Measurements from ENCODE around the gene C3orf49.
A peak's percentile ranks its signal among the peaks of the same experiment; 100 is the strongest.

The C3orf49 gene

GRCh38 chr3:63861306-63861705, 42.2 kb downstream of the C3orf49 start:
- intact Hi-C loops (cut with micrococcal nuclease), result loop anchor here (5.0 kb wide), 1 partner anchor 131 kb away; no protein-coding TSS in a partner anchor
- H3K9me3 Mint-ChIP-seq, result no peaks in the 10 kb centered on the region
- H3K4me3 Mint-ChIP-seq, result no peak overlapping the region
- peaks cover 49% of the 10 kb centered on the region for H3K4me1 Mint-ChIP-seq (ENCODE audit: low read depth)
- H3K36me3 Mint-ChIP-seq (ENCODE audit: low read depth), result peaks cover 15% of the 10 kb centered on the region
- H3K27me3 Mint-ChIP-seq, result no peaks in the 10 kb centered on the region
- H3K27ac Mint-ChIP-seq, result no peak overlapping the region

GRCh38 chr3:63862804-63863149, 43.7 kb downstream of the C3orf49 start:
- H3K9me3 Mint-ChIP-seq, result no peaks in the 10 kb centered on the region
- intact Hi-C loops (cut with micrococcal nuclease), result loop anchor here (1.0 to 5.0 kb wide), 2 partner anchors 130 to 161 kb away; partner anchors contain the start of gene PSMD6
- H3K4me1 Mint-ChIP-seq (ENCODE audit: low read depth), result peaks cover 54% of the 10 kb centered on the region
- peak overlapping the region; percentile 94 for H3K4me3 Mint-ChIP-seq
- H3K27ac Mint-ChIP-seq, result peak overlapping the region; percentile 95
- H3K36me3 Mint-ChIP-seq (ENCODE audit: low read depth), result peaks cover 27% of the 10 kb centered on the region
- no peaks in the 10 kb centered on the region for H3K27me3 Mint-ChIP-seq

GRCh38 chr3:63863150-63864007, 44.3 kb downstream of the C3orf49 start, which contains the start of the genes ATXN7 and THOC7:
Gene ATXN7 (plus strand): TSS chr3:63863867. CDS start chr3:63912599, 48,732 bp downstream.
Gene THOC7 (minus strand): TSS chr3:63863805. CDS start chr3:63863790, 15 bp downstream.
- intact Hi-C loops (cut with micrococcal nuclease), result loop anchor here (1.0 to 5.0 kb wide), 3 partner anchors 49 to 160 kb away; partner anchors contain the start of genes PSMD6 and SCAANT1
- peak within 1 kb of the TSS; percentile 95 for H3K27ac Mint-ChIP-seq
- no peaks in the 10 kb centered on the region for H3K9me3 Mint-ChIP-seq
- no peaks in the 10 kb centered on the region for H3K27me3 Mint-ChIP-seq
- H3K4me3 Mint-ChIP-seq, result peak within 1 kb of the TSS; percentile 94
- peaks cover 54% of the 10 kb centered on the region for H3K4me1 Mint-ChIP-seq (ENCODE audit: low read depth)
- peaks cover 27% of the 10 kb centered on the region for H3K36me3 Mint-ChIP-seq (ENCODE audit: low read depth)

- H3K27me3 Mint-ChIP-seq, result no peaks in the 10 kb centered on the region
- peaks cover 27% of the 10 kb centered on the region for H3K36me3 Mint-ChIP-seq (ENCODE audit: low read depth)
- no peaks in the 10 kb centered on the region for H3K9me3 Mint-ChIP-seq
- H3K27ac Mint-ChIP-seq, result peak overlapping the region; percentile 90
- H3K4me1 Mint-ChIP-seq (ENCODE audit: low read depth), result peaks cover 49% of the 10 kb centered on the region
- H3K4me3 Mint-ChIP-seq, result peak overlapping the region; percentile 84
- intact Hi-C loops (cut with micrococcal nuclease), result loop anchor here (1.0 to 5.0 kb wide), 2 partner anchors 48 to 128 kb away; partner anchors contain the start of gene SCAANT1
These were observed 45.2 kb downstream of the C3orf49 start for GRCh38 chr3:63864008-63864964.

- H3K9me3 Mint-ChIP-seq, result no peaks in the 10 kb centered on the region
- intact Hi-C loops (cut with micrococcal nuclease), result loop anchor here (1.0 to 5.0 kb wide), 2 partner anchors 47 to 127 kb away; partner anchors contain the start of gene SCAANT1
- peaks cover 45% of the 10 kb centered on the region for H3K4me1 Mint-ChIP-seq (ENCODE audit: low read depth)
- H3K36me3 Mint-ChIP-seq (ENCODE audit: low read depth), result peaks cover 27% of the 10 kb centered on the region
- H3K27me3 Mint-ChIP-seq, result no peaks in the 10 kb centered on the region
- H3K27ac Mint-ChIP-seq, result peak overlapping the region; percentile 90
- peak overlapping the region; percentile 84 for H3K4me3 Mint-ChIP-seq
These were observed 45.8 kb downstream of the C3orf49 start for GRCh38 chr3:63864965-63865327.

GRCh38 chr3:63867225-63867624, 48.1 kb downstream of the C3orf49 start:
- no peaks in the 10 kb centered on the region for H3K9me3 Mint-ChIP-seq
- intact Hi-C loops (cut with micrococcal nuclease), result no loop called here
- H3K36me3 Mint-ChIP-seq (ENCODE audit: low read depth), result peaks cover 27% of the 10 kb centered on the region
- peaks cover 33% of the 10 kb centered on the region for H3K4me1 Mint-ChIP-seq (ENCODE audit: low read depth)
- no peak overlapping the region for H3K27ac Mint-ChIP-seq
- no peak overlapping the region for H3K4me3 Mint-ChIP-seq
- H3K27me3 Mint-ChIP-seq, result no peaks in the 10 kb centered on the region

GRCh38 chr3:63869940-63870614, 51.0 kb downstream of the C3orf49 start:
- no peak overlapping the region for H3K4me3 Mint-ChIP-seq
- H3K4me1 Mint-ChIP-seq (ENCODE audit: low read depth), result peaks cover 26% of the 10 kb centered on the region
- H3K27me3 Mint-ChIP-seq, result no peaks in the 10 kb centered on the region
- intact Hi-C loops (cut with micrococcal nuclease), result no loop called here
- H3K27ac Mint-ChIP-seq, result no peak overlapping the region
- peaks cover 14% of the 10 kb centered on the region for H3K36me3 Mint-ChIP-seq (ENCODE audit: low read depth)
- no peaks in the 10 kb centered on the region for H3K9me3 Mint-ChIP-seq

GRCh38 chr3:63870615-63871005, 51.5 kb downstream of the C3orf49 start:
- Mint-ChIP-seq H3K4me3 (no peak overlapping the region), H3K4me1 (ENCODE audit: low read depth) (peaks cover 26% of the 10 kb centered on the region), H3K27me3 (no peaks in the 10 kb centered on the region), H3K9me3 (no peaks in the 10 kb centered on the region), H3K36me3 (ENCODE audit: low read depth) (peaks cover 14% of the 10 kb centered on the region), H3K27ac (no peak overlapping the region)
- intact Hi-C loops (cut with micrococcal nuclease), result no loop called here

GRCh38 chr3:63872135-63872924, 53.2 kb downstream of the C3orf49 start:
- Mint-ChIP-seq H3K27me3 (no peaks in the 10 kb centered on the region), H3K27ac (no peak overlapping the region), H3K36me3 (ENCODE audit: low read depth) (peaks cover 2% of the 10 kb centered on the region), H3K4me3 (no peak overlapping the region), H3K4me1 (ENCODE audit: low read depth) (peaks cover 22% of the 10 kb centered on the region), H3K9me3 (no peaks in the 10 kb centered on the region)
- intact Hi-C loops (cut with micrococcal nuclease), result no loop called here

- Mint-ChIP-seq H3K9me3 (no peaks in the 10 kb centered on the region), H3K27me3 (no peaks in the 10 kb centered on the region), H3K36me3 (ENCODE audit: low read depth) (no peaks in the 10 kb centered on the region), H3K4me1 (ENCODE audit: low read depth) (peaks cover 22% of the 10 kb centered on the region), H3K27ac (no peak overlapping the region), H3K4me3 (no peak overlapping the region)
- intact Hi-C loops (cut with micrococcal nuclease), result no loop called here
These were observed 55.7 kb downstream of the C3orf49 start for GRCh38 chr3:63874769-63875168.

- Mint-ChIP-seq H3K27me3 (no peaks in the 10 kb centered on the region), H3K36me3 (ENCODE audit: low read depth) (no peaks in the 10 kb centered on the region), H3K4me3 (no peak overlapping the region), H3K27ac (no peak overlapping the region), H3K9me3 (no peaks in the 10 kb centered on the region), H3K4me1 (ENCODE audit: low read depth) (peaks cover 23% of the 10 kb centered on the region)
- intact Hi-C loops (cut with micrococcal nuclease), result no loop called here
These were observed 56.4 kb downstream of the C3orf49 start for GRCh38 chr3:63875510-63875909.

GRCh38 chr3:63876260-63876659, 57.2 kb downstream of the C3orf49 start:
- H3K27ac Mint-ChIP-seq, result no peak overlapping the region
- no peak overlapping the region for H3K4me3 Mint-ChIP-seq
- intact Hi-C loops (cut with micrococcal nuclease), result no loop called here
- H3K36me3 Mint-ChIP-seq (ENCODE audit: low read depth), result no peaks in the 10 kb centered on the region
- H3K27me3 Mint-ChIP-seq, result no peaks in the 10 kb centered on the region
- no peaks in the 10 kb centered on the region for H3K9me3 Mint-ChIP-seq
- H3K4me1 Mint-ChIP-seq (ENCODE audit: low read depth), result peaks cover 20% of the 10 kb centered on the region
